ENCODE data around the gene RASEF.

The RASEF gene

DNA sequence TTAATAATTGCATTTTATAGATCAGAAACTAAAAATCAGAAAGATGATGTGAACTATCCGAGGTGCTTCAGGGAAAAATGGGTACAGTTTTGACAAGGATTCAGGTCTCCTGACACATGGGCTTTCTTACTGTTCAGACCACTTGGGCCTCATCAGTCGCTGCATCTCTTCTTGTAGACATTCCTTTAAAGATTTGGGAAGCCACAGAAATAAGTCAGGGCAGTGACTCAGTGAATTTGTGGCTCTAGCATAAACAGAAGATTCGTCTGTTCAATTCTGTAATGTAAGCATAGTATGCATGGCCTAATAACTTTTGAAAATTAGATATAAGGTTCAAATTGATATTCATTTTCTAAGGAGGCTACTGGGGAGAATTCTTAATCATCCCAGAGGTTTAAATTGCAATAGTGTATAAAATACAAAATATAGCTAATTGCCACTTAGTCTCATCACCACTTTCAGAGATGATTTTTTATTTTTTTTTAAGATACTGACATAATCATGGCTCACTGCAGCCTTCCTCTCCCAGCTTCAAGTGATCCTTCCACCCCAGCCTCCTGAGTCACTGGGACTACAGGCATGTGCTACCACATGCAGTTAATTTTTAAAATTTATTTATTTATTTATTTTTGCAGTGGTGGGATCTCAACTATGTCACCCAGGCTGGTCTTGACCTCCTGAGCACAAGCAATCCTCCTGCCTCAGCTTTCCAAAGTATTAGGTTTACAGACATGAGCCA lies 48.9 kb downstream of the RASEF start:
- no peak for DNase-seq

DNA sequence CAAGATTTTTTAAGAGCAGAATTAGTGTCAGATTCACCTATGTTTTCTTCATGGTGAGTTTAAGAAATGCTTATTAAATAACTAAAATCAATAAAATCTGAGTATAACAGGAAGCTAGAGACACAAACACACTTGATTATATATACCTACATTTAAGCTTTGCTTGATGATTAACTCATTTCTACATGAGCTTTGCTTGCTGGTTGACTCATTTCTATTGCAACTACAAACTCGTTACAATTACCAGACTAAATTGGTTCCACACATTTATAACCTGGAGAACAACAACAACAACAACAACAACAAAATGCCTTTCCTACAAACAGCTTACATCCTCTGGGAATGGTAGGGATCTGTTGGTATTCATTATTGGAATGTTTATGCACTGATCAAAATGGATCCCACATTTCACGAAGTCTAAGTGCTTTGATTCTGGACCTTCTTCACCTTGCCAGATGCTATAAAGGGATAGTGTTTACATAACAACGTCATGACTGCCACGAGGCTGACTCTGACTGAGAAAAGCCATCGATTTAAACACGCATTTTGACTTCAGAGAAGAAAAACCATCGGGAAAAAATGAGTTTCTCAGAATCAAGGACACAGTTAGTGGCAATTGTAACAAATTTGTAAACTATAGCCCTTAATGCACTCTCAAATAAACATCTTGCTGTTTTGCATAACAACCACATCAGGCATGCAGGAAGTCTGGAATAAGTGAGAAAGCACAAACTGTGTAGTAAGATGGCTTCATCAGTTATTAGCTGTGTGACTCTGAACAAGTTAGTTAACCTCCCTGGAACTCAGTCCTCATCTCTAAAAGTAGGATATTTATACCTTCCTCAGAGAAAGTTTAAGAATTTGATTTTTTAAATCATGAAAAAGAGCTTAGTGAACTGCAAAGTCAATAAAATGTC lies 49.8 kb downstream of the RASEF start:
- no peak for DNase-seq

DNA sequence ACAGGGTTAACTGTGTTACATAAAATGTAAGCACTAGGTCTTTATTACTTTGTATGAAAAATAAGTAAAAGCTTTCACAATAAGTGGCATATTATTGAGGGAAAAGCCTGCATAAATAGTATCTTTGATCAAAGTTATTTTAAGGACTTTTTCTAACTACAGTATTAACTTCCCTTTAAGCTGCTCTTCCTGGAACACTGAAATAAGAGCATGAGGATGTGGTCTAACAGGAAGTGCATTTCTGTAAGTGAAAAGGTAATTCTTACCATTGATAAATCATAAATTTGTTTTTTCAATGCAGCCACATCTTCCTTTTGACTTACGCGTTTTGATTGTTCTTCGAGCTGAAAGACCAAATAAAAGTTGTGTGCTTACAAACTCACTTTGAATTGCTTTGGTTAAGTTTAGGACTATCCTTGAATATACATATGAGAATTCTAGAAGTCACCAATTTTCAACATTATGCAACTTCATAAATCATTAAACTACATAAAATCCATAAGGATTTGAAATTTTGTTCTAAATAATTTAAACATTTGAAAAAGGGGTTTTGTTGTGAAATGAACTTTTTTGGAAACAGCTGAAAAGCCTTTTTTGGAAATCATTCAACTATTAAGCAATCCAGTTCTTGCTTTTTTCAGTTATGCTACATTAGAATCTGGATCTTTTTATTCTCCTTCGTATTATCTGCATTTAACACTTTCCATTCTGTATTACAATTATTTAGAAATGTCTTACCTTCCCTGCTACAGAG lies 50.6 kb downstream of the RASEF start:
- no peak for DNase-seq

DNA sequence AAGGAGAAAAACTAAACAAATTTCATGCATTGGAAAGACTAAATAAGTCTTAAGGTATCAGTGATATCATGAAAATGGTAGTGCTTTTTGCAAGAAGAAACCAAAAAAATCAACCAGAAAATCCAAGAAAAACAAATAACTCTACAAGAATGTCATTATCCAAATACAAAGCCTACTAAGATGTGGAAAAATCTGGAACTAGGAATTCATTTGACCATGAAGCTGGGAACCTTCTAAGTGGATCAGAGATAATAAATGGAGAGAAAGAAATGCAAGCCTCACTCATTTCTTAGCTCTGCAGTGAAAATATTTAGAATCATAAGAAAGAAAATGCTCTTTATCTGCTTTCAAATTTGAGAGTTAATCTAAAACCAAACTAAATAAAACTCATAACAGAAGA lies 51.3 kb downstream of the RASEF start:
- DNase-seq, result no peak

GRCh38 chr9:83007521-83008300 lies 55.2 kb downstream of the RASEF start:
- DNase-seq, result no peak

- DNase-seq, result no peak
Observed at GRCh38 chr9:83006378-83006777, 56.6 kb downstream of the RASEF start.

GRCh38 chr9:83005963-83006362 lies 57.0 kb downstream of the RASEF start:
- no peak for DNase-seq

DNA sequence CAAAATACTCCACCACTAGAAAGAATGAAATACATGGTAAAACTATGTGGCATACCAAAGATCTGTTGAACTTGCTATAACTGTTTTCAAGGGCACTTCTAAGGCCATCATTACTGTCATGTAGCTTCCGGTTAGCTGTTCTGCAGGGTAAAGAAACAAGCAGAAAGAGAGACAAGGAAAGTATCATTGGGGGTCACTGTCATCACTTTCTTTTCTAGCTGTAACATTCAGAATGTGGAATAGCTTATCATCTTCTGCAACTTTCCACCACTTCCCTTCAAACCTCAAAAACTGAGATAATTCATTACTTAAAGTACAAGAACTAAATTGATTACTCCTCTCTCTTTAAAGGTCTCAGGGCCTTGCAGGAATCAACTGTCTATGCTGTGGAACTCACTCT lies 57.6 kb downstream of the RASEF start:
- no peak for DNase-seq

DNA sequence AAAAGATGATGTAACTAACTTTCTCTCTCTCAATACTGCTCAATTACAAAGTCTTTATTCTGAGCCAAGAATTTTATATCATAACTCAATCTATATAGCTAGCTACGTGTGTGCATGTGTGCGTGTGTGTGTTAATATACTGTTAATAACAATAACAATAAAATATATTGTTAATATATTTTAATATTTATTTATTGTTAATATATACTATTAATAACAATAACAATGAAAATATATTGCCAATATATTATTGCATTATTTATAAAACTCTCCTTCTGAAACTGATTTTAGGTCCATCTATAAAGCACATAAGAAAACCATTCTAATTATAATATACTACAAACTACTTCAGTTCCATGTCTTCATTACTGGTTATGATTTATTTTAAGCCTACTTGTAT lies 60.6 kb downstream of the RASEF start:
- no peak for DNase-seq

GRCh38 chr9:83000765-83001164 lies 62.2 kb downstream of the RASEF start:
- DNase-seq, result no peak

DNA sequence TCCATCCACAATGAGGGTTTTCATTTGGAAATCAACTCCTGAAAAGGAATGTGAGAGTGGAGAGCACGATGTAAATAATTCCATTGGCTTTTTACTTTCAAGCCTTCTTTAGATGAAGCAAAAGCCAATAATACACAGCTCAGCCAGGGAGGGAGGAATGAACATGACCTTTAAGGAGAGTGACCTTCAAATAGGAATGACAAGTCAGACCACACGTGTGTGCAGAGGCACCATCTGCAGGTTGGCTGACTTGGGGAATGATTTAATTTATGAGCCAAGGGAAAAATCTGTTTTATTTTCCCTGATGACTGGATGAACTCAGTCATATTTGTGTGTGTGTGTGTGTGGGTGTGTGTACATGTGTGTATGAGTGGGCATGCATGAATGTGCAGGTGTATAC lies 64.5 kb downstream of the RASEF start:
- DNase-seq, result no peak

- DNase-seq, result no peak
Observed at GRCh38 chr9:82997476-82998140, 65.3 kb downstream of the RASEF start.

GRCh38 chr9:82996941-82997340 lies 66.0 kb downstream of the RASEF start:
- no peak for DNase-seq

DNA sequence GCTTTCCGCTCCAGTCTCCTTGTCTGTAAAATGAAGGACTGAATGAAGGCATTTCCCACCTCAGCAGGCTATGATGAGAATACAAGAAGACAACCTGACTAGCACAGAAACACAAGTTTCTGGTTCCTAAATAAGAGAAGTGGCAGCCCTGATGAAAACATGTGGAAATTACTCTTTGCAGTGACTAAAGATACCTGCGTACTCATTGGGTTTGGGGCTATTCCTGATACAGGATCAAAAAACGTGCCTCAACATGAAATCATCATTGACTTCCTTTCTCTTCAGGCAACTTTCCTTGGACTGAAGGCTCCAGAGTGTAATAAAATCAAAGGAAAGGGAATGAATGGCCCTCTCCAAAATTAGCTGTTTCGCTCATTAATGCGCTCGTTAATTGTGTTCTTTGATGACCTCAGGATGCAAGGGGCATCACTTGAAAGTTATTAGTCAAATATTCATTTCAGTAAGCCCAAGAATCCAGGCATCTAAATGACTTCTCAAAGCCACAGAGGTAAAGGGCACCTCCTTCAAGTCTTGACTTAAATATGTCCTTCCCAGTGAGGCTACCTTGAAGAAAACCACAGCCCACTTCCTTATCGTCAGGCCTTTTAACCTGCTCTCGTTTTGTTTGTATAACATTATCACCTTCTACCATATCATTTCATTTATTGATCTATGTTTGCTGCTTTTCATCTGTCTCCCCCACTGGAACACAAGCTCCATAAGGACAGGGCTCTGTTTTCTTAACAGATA lies 68.9 kb downstream of the RASEF start:
- DNase-seq, result no peak

DNA sequence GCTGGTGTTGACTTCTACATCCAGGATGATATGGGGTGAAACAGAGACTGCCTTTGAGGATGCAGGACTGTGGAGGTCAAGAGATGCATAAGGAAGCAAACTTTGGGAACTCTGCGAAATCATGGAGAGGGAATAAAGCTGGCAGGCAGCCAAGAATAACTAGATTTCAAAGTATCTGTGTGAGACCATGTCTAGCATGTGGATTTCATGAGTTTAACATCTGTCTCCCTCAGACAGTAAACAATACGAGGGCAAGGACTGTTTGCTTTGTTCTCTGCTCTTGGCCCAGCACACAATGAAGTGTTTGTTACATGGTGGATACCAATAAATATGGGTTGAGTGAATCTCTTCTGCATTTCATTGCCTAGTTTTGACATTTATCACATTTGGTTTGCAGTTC lies 71.3 kb downstream of the RASEF start:
- DNase-seq, result peak in 7 of 51 donors; percentile 1 to 23 (median 4)

GRCh38 chr9:82989929-82990328 lies 73.0 kb downstream of the RASEF start:
- DNase-seq, result no peak

- DNase-seq, result no peak
Observed at GRCh38 chr9:82988488-82988887, 74.5 kb downstream of the RASEF start.

- no peak for DNase-seq
Observed at GRCh38 chr9:82987370-82988189, 75.4 kb downstream of the RASEF start.

DNA sequence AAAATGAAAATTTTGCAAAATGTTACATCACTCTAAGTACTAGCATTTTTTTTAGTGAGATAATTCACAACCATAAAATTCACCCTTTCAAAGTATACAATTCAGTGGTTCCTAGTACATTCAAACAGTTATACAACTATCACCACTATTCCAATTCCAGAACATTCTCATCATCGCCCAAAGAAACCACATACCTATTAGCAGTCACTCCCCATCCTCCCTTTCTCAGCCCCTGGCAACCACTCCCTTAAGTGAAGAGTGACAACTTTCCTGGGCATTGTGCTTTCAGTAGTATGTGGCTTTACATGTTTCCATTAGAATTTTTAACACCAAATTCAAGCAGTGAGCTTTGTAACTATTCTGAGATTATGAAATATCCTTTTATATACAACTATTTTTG lies 81.4 kb downstream of the RASEF start:
- DNase-seq, result no peak

Data from hypothalamus (tissue), 51 donors.